Ovary (tissue), 3 donors: ENCODE results near the gene MBNL2.

Experiments
- EP300 ChIP-seq: sonication (generic); formaldehyde crosslinking; IDR thresholded peaks from one replicate; pipeline ENCODE4 v1.6.1; 2017; ENCODE audit warnings: antibody characterized with exemption
- TF ChIP-seq, protein P1 (sequence below), 3 donors: fragments of 450-650 bp in 2 of 3; fragments of 200-600 bp in 1 of 3; IDR thresholded peaks; one replicate each; pipeline versions ENCODE4 v1.5.1 to v1.8.0; 2016 to 2022; ENCODE audit warnings: antibody characterized with exemption in 3 of 3, mild to moderate bottlenecking in 1 of 3
- donor health status: DM: no; HTN: no; CAD: no.

DNA sequence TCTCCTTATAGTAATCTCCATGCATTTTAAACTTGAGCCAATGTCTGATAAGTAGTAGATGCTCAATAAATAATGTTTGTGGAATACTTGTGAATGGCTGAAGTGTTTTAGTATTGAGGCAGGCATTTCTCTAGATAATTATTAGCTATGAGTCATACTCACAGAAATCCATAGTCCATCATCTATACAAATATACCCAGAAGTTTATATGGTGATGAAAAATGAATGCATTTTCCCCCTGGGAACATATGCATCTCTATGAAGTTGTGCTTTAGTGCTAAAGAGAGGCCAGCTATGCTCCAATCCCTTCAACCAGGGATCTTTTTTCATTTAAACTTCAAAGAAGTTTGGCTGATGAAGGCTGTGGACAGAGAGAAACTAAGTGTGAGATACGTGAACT, 17.2 kb downstream of the MBNL2 start:
- TF ChIP-seq, protein P1, sequence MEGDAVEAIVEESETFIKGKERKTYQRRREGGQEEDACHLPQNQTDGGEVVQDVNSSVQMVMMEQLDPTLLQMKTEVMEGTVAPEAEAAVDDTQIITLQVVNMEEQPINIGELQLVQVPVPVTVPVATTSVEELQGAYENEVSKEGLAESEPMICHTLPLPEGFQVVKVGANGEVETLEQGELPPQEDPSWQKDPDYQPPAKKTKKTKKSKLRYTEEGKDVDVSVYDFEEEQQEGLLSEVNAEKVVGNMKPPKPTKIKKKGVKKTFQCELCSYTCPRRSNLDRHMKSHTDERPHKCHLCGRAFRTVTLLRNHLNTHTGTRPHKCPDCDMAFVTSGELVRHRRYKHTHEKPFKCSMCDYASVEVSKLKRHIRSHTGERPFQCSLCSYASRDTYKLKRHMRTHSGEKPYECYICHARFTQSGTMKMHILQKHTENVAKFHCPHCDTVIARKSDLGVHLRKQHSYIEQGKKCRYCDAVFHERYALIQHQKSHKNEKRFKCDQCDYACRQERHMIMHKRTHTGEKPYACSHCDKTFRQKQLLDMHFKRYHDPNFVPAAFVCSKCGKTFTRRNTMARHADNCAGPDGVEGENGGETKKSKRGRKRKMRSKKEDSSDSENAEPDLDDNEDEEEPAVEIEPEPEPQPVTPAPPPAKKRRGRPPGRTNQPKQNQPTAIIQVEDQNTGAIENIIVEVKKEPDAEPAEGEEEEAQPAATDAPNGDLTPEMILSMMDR (IDR thresholded peaks at IDR 0.05), result no peak
- TF ChIP-seq EP300, result no peak
